OCI-LY3 (cell line): ENCODE data around the gene RNF208.
A peak's percentile ranks its signal among the peaks of the same experiment; 100 is the strongest.

ENCODE experiments used
- H2AFZ ChIP-seq: fragments of 200-600, 300-600 bp; shearing (Covaris generic); 2 replicates; pipeline ENCODE4 v1.6.0; 2014; ENCODE audit warnings: antibody characterized with exemption, low read depth, low read length
- H3K27ac ChIP-seq: fragments of 200-600, 300-600 bp; sonication (generic); 2 replicates; pipeline ENCODE4 v1.5.1; 2014; ENCODE audit warnings: mild to moderate bottlenecking, low read length, moderate library complexity, mixed read lengths
- H3K27me3 ChIP-seq: fragments of 200-600, 300-600 bp; sonication (generic); 2 replicates; pipeline ENCODE4 v1.6.1; 2014; ENCODE audit warnings: low read depth, low read length, mixed read lengths
- H3K36me3 ChIP-seq: fragments of 200-600, 300-600 bp; sonication (generic); replicated peaks from 2 replicates; pipeline ENCODE3; 2014; ENCODE audit warnings: low read depth, low read length, mixed read lengths
- H3K4me1 ChIP-seq: fragments of 300-600, 200-600 bp; sonication (generic); 2 replicates; pipeline ENCODE4 v1.6.1; 2014; ENCODE audit warnings: low read length, mixed read lengths
- H3K4me2 ChIP-seq: fragments of 200-600, 300-600 bp; sonication (generic); 2 replicates; pipeline ENCODE4 v1.6.1; 2014; ENCODE audit warnings: low read length, mixed read lengths
- H3K4me3 ChIP-seq: fragments of 300-600, 200-600 bp; sonication (generic); 2 replicates; pipeline ENCODE4 v1.5.1; 2014; ENCODE audit warnings: antibody characterized with exemption, mild to moderate bottlenecking, low read length, moderate library complexity
- H3K79me2 ChIP-seq: fragments of 300-600, 200-600 bp; shearing (Covaris generic); 2 replicates; pipeline ENCODE4 v1.6.1; 2014; ENCODE audit warnings: mild to moderate bottlenecking, low read length, mixed read lengths
- H3K9ac ChIP-seq: fragments of 300-600, 200-600 bp; shearing (Covaris generic); 2 replicates; pipeline ENCODE4 v1.6.0; 2014; ENCODE audit warnings: mild to moderate bottlenecking, low read length, moderate library complexity
- H3K9me3 ChIP-seq: fragments of 200-600, 300-600 bp; shearing (Covaris generic); 2 replicates; pipeline ENCODE4 v1.6.1; 2014; ENCODE audit warnings: low read length, mixed read lengths; ENCODE audit not compliant: insufficient read depth
- H4K20me1 ChIP-seq: fragments of 200-600, 300-600 bp; sonication (generic); 2 replicates; pipeline ENCODE4 v1.6.1; 2016; ENCODE audit warnings: low read length, mixed read lengths; ENCODE audit not compliant: insufficient read depth
- EZH2phosphoT487 ChIP-seq: fragments of 200-600 bp; shearing (Covaris generic); IDR thresholded peaks from 2 replicates; pipeline ENCODE4 v1.6.1; 2018; ENCODE audit warnings: antibody characterized with exemption, mixed run types, low read depth
- TF ChIP-seq, protein P1 (sequence below): fragments of 200-600, 300-600 bp; sonication (generic); IDR thresholded peaks from 2 replicates; pipeline ENCODE4 v1.5.1; 2014; ENCODE audit warnings: antibody characterized with exemption, low read length, low read depth

The RNF208 gene

GRCh38 chr9:137228968-137229896, 7.2 kb upstream of the RNF208 start:
- Histone ChIP-seq H3K4me3 (no peak overlapping the region), H3K4me2 (no peak overlapping the region), H3K9ac (no peak overlapping the region), H2AFZ (no peak overlapping the region), H3K4me1 (peaks cover 10% of the 10 kb centered on the region), H4K20me1 (no peaks in the 10 kb centered on the region), H3K27ac (no peak overlapping the region), H3K36me3 (no peaks in the 10 kb centered on the region), H3K9me3 (no peaks in the 10 kb centered on the region), H3K79me2 (no peaks in the 10 kb centered on the region), H3K27me3 (0 out of 2 replicates have a peak, but pooled peaks cover under 1% of the 10 kb centered on the region)
- TF ChIP-seq, protein P1, sequence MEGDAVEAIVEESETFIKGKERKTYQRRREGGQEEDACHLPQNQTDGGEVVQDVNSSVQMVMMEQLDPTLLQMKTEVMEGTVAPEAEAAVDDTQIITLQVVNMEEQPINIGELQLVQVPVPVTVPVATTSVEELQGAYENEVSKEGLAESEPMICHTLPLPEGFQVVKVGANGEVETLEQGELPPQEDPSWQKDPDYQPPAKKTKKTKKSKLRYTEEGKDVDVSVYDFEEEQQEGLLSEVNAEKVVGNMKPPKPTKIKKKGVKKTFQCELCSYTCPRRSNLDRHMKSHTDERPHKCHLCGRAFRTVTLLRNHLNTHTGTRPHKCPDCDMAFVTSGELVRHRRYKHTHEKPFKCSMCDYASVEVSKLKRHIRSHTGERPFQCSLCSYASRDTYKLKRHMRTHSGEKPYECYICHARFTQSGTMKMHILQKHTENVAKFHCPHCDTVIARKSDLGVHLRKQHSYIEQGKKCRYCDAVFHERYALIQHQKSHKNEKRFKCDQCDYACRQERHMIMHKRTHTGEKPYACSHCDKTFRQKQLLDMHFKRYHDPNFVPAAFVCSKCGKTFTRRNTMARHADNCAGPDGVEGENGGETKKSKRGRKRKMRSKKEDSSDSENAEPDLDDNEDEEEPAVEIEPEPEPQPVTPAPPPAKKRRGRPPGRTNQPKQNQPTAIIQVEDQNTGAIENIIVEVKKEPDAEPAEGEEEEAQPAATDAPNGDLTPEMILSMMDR = no peak
- no peak for TF ChIP-seq EZH2phosphoT487

- Histone ChIP-seq H3K4me2 (no peak overlapping the region), H4K20me1 (no peaks in the 10 kb centered on the region), H3K36me3 (no peaks in the 10 kb centered on the region), H2AFZ (no peak overlapping the region), H3K9ac (no peak overlapping the region), H3K9me3 (no peaks in the 10 kb centered on the region), H3K27ac (no peak overlapping the region), H3K4me3 (no peak overlapping the region), H3K79me2 (no peaks in the 10 kb centered on the region), H3K27me3 (no peaks in the 10 kb centered on the region), H3K4me1 (peaks cover 12% of the 10 kb centered on the region)
- TF ChIP-seq EZH2phosphoT487 = no peak
- TF ChIP-seq, protein P1 = no peak
Measured at GRCh38 chr9:137228506-137228967, 6.5 kb upstream of the RNF208 start.

DNA sequence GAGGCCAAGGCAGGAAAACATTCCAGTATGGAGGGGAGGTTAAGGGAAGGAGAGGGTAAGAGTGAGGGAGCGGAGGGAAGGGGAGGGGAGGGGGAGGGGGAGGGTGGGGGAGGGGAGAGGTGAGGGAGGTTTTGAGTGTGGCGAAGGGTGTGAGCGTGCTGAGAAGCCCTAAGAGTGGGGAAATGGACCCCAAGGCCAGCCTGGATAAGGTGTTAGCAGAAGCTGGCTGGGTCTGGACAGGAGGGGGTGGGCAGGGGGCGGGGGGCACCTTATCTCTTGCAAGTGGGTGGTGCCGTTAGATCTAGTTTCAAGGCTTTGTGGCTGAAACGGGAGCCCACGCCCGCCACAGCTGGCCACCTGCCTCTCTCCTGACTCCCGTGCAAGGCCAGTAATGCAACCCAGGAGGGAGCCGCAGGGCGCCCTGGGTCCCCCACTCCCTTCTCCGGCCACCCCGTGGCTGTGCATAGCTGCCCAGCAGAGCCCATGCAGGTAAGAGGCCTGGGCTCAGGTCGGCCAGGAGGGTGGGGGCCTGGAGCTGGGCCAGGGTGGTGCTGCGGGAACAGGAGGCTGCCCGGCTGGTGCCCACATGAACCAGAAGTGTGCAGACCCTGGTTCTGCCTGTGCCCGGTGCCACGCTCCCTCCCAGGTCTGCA, 5.9 kb upstream of the RNF208 start:
- H3K27me3 ChIP-seq = no peaks in the 10 kb centered on the region
- H3K4me1 ChIP-seq = peaks cover 12% of the 10 kb centered on the region
- TF ChIP-seq, protein P1 = 0 out of 2 replicates have a peak, but pooled peaks have one; percentile 2
- TF ChIP-seq EZH2phosphoT487 = no peak
- no peaks in the 10 kb centered on the region for H3K79me2 ChIP-seq
- no peak overlapping the region for H2AFZ ChIP-seq
- no peak overlapping the region for H3K4me3 ChIP-seq
- no peaks in the 10 kb centered on the region for H3K9me3 ChIP-seq
- peak overlapping the region; percentile 29 for H3K4me2 ChIP-seq
- H4K20me1 ChIP-seq = no peaks in the 10 kb centered on the region
- no peak overlapping the region for H3K27ac ChIP-seq
- H3K36me3 ChIP-seq = no peaks in the 10 kb centered on the region
- no peak overlapping the region for H3K9ac ChIP-seq
